Suppressor macrophage (primary cell): ENCODE measurements around the gene DNAJB12.
"Not testable (repeated sequence)": the region's sequence is repeated elsewhere in the genome, so short reads cannot be mapped to it uniquely, and the experiment has no call there.

Experiments used
- DNase-seq, 4 experiments: peaks; one replicate each; pipeline ENCODE4 v3.0.0-alpha.2; 2020 to 2022

The DNAJB12 gene

GRCh38 chr10:72331575-72332422 lies 22.9 kb downstream of the DNAJB12 start:
- DNase-seq: peak; percentile 86 to 94 (median 91)

- DNase-seq: no peak
These were observed 24.7 kb downstream of the DNAJB12 start for GRCh38 chr10:72330069-72330426.

GRCh38 chr10:72329290-72330068 lies 25.2 kb downstream of the DNAJB12 start:
- DNase-seq: peak; percentile 74 to 85 (median 81)

GRCh38 chr10:72328829-72329204 lies 25.9 kb downstream of the DNAJB12 start:
- DNase-seq: peak in 2 of 4 experiments; percentile 37 to 51

- peak in 3 of 4 experiments; percentile 50 to 77 (median 68) for DNase-seq
These were observed 26.5 kb downstream of the DNAJB12 start for GRCh38 chr10:72328045-72328828.

GRCh38 chr10:72326665-72327603 lies 27.8 kb downstream of the DNAJB12 start:
- DNase-seq: not testable (repeated sequence)

- DNase-seq: not testable (repeated sequence)
These were observed 29.2 kb downstream of the DNAJB12 start for GRCh38 chr10:72325243-72326175.

- DNase-seq: peak in 1 of 4 experiments; percentile 50
These were observed 30.9 kb downstream of the DNAJB12 start for GRCh38 chr10:72323771-72324191.

GRCh38 chr10:72323108-72323749 lies 31.5 kb downstream of the DNAJB12 start:
- peak in 2 of 4 experiments; percentile 0 to 3 for DNase-seq

- peak in 2 of 4 experiments; percentile 3 to 31 for DNase-seq
These were observed 32.2 kb downstream of the DNAJB12 start for GRCh38 chr10:72322280-72323058.

- DNase-seq: peak in 3 of 4 experiments; percentile 46 to 63 (median 62)
These were observed 32.8 kb downstream of the DNAJB12 start for GRCh38 chr10:72322030-72322279.

- no peak for DNase-seq
These were observed 33.3 kb downstream of the DNAJB12 start for GRCh38 chr10:72321248-72322029.

GRCh38 chr10:72320676-72321247 lies 34.0 kb downstream of the DNAJB12 start:
- peak; percentile 87 to 96 (median 90) for DNase-seq

GRCh38 chr10:72319416-72320254 lies 35.1 kb downstream of the DNAJB12 start:
- peak; percentile 96 to 98 (median 97) for DNase-seq

GRCh38 chr10:72318418-72319262 lies 36.1 kb downstream of the DNAJB12 start:
- DNase-seq: peak in 1 of 4 experiments; percentile 48
